ENCODE results near the gene SCD.

DNA sequence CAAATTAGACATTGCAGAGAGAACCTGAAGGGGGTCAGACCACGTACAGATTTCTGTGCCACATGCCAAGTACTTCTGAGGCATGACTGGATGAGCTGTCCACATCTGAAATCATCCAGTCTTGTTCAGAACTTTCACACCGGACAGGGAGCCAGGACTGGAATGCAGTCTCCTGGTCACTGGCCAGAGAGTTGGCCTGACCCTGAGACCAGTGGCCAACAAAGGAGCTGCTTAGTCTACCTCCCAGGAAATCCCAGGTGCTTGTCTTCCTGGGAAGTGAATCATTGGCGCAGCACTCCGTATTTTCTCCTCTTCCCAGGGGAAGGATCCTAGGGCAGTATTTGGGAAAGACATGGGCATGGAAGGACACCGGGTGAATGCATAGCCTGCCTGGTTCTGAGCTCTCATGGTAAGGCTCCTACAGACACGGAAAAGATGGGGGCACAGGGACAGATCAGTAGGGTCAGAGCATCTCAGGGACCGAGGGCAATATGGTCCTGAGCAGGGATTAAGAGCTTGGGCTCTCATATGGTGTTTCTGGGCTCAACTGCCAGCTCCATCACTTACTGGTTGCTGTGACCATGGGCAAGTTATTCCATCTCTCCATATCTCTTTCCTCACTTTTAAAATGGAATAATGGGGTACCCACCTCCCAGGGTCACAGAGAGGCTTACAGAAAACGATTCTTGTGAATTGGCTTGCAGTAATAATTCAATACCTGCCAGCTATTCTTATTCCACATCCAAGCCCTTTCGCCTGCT is 1.3 kb upstream of the SCD start:
- TF ChIP-seq, protein P1, sequence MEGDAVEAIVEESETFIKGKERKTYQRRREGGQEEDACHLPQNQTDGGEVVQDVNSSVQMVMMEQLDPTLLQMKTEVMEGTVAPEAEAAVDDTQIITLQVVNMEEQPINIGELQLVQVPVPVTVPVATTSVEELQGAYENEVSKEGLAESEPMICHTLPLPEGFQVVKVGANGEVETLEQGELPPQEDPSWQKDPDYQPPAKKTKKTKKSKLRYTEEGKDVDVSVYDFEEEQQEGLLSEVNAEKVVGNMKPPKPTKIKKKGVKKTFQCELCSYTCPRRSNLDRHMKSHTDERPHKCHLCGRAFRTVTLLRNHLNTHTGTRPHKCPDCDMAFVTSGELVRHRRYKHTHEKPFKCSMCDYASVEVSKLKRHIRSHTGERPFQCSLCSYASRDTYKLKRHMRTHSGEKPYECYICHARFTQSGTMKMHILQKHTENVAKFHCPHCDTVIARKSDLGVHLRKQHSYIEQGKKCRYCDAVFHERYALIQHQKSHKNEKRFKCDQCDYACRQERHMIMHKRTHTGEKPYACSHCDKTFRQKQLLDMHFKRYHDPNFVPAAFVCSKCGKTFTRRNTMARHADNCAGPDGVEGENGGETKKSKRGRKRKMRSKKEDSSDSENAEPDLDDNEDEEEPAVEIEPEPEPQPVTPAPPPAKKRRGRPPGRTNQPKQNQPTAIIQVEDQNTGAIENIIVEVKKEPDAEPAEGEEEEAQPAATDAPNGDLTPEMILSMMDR (IDR thresholded peaks at IDR 0.05): no peak
- TF ChIP-seq POLR2A (IDR thresholded peaks at IDR 0.05): no peak

Data from thyroid gland (tissue), 4 donors.